ENCODE measurements around the gene NDNF. TPM values are rescaled to one million over a fixed set of nuclear protein-coding genes. Genes with fewer than 3 reads are reported as not detected.

Gene NDNF
- 10 to 100 TPM in 5 of 12 donors, 1 to 10 TPM in 5, not detected in 2; 2.3 to 30.0 (median 9.4) TPM for polyA plus RNA-seq (ENCODE audit: insufficient read length in 12 of 12)
- long read RNA-seq, donor 1, partial matches to known transcripts = 0 of 2 reads
- long read RNA-seq, donor 1, other reads (novel, unspliced or antisense) = 0 of 2 reads
- long read RNA-seq, donor 2, partial matches to known transcripts = 0 of 4 reads
- long read RNA-seq, donor 2, other reads (novel, unspliced or antisense) = 0 of 4 reads
- long read RNA-seq, donor 3 = 0 reads
- long read RNA-seq, donor 4, partial matches to known transcripts = 0 of 2 reads
- long read RNA-seq, donor 4, other reads (novel, unspliced or antisense) = 0 of 2 reads
- long read RNA-seq, donor 5, transcript NDNF-201 (4 exons, 2,885 nt) = major isoform, 5 of 5 reads
- long read RNA-seq, donor 5, partial matches to known transcripts = 0 of 5 reads
- long read RNA-seq, donor 5, other reads (novel, unspliced or antisense) = 0 of 5 reads
- long read RNA-seq, donor 6, partial matches to known transcripts = 0 of 2 reads
- long read RNA-seq, donor 6, other reads (novel, unspliced or antisense) = 0 of 2 reads
- long read RNA-seq, donor 7, partial matches to known transcripts = 0 of 3 reads
- long read RNA-seq, donor 7, other reads (novel, unspliced or antisense) = 0 of 3 reads
- long read RNA-seq, donor 8, partial matches to known transcripts = 0 of 1 reads
- long read RNA-seq, donor 8, other reads (novel, unspliced or antisense) = 0 of 1 reads
- long read RNA-seq, donor 9, partial matches to known transcripts = 0 of 3 reads
- long read RNA-seq, donor 9, other reads (novel, unspliced or antisense) = 0 of 3 reads
- long read RNA-seq, donor 10, partial matches to known transcripts = 0 of 4 reads
- long read RNA-seq, donor 10, other reads (novel, unspliced or antisense) = 0 of 4 reads
- long read RNA-seq, donor 11, partial matches to known transcripts = 0 of 1 reads
- long read RNA-seq, donor 11, other reads (novel, unspliced or antisense) = 0 of 1 reads

GRCh38 chr4:121072224-121073003 lies at the start of gene NDNF:
NDNF (minus strand) TSS chr4:121072535; CDS start chr4:121045837, 26,698 bp downstream.
- peak; percentile 77 for DNase-seq

- no peak for DNase-seq
Observed at GRCh38 chr4:121119715-121120114, 47.4 kb upstream of the NDNF start.

GRCh38 chr4:121118344-121118743 lies 46.0 kb upstream of the NDNF start:
- DNase-seq = no peak

GRCh38 chr4:121114756-121115155 lies 42.4 kb upstream of the NDNF start:
- no peak for DNase-seq

GRCh38 chr4:121112530-121112929 lies 40.2 kb upstream of the NDNF start:
- no peak for DNase-seq

GRCh38 chr4:121108557-121108956 lies 36.2 kb upstream of the NDNF start:
- no peak for DNase-seq

GRCh38 chr4:121107507-121107906 lies 35.2 kb upstream of the NDNF start:
- DNase-seq = no peak

- no peak for DNase-seq
Observed at GRCh38 chr4:121100093-121100775, 27.9 kb upstream of the NDNF start.

GRCh38 chr4:121098266-121098665 lies 25.9 kb upstream of the NDNF start:
- DNase-seq = no peak

GRCh38 chr4:121096629-121097028 lies 24.3 kb upstream of the NDNF start:
- DNase-seq = peak; percentile 25

- no peak for DNase-seq
Observed at GRCh38 chr4:121096191-121096590, 23.9 kb upstream of the NDNF start.

GRCh38 chr4:121094297-121094966 lies 22.1 kb upstream of the NDNF start:
- DNase-seq = no peak

- no peak for DNase-seq
Observed at GRCh38 chr4:121093261-121093660, 20.9 kb upstream of the NDNF start.

- no peak for DNase-seq
Observed at GRCh38 chr4:121091941-121092340, 19.6 kb upstream of the NDNF start.

GRCh38 chr4:121088867-121089266 lies 16.5 kb upstream of the NDNF start:
- no peak for DNase-seq

- no peak for DNase-seq
Observed at GRCh38 chr4:121079376-121079775, 7.0 kb upstream of the NDNF start.

- DNase-seq = no peak
Observed at GRCh38 chr4:121077496-121077895, 5.2 kb upstream of the NDNF start.

GRCh38 chr4:121076416-121076815 lies 4.1 kb upstream of the NDNF start:
- DNase-seq = no peak

- DNase-seq = no peak
Observed at GRCh38 chr4:121073672-121074381, 1.5 kb upstream of the NDNF start.

GRCh38 chr4:121073004-121073435 lies 685 bp upstream of the NDNF start:
- DNase-seq = peak; percentile 53
